ENCODE data around the gene PRTFDC1.
A peak's percentile ranks its signal among the peaks of the same experiment; 100 is the strongest.
"Not testable (repeated sequence)": the region's sequence is repeated elsewhere in the genome, so short reads cannot be mapped to it uniquely, and the experiment has no call there.

Gene PRTFDC1

DNA sequence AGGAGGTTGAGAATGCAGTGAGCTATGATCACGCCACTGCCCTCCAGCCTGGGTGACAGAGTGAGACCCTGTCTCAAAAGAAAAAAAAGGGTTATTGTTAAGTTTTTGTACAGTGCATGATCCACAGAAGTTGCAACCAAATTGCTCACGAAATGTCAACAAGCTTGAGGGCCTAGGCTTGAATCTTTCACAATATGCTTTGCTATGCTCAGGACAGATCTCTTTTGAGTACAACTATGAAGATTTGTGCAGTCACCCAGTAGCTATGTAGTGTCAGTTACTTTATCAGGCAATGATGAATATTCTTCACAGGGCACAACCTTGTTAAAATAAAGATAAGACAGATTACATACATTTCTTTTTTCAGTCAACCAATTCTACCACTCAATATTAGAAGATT lies 109.2 kb downstream of the PRTFDC1 start:
- no peak for DNase-seq (ENCODE audit: low read depth)

DNA sequence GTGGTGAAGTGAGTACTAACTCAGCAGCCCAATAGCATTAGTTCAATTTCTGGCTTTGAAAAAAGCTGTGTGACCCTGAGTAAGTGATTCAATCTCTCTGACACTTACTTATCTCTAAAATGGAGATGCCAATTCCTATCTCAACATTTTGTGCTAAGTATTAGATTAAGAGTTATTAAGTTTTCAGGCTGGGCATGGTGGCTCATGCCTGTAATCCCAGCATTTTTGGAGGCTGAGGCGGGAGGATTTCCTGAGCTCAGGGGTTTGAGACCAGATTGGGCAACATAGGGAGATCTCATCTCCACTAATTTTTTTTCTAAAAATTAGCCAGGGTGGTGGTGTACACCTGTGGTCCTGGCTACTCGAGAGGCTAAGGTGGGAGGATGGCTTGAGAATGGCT lies 109.5 kb downstream of the PRTFDC1 start:
- no peak for DNase-seq (ENCODE audit: low read depth)

DNA sequence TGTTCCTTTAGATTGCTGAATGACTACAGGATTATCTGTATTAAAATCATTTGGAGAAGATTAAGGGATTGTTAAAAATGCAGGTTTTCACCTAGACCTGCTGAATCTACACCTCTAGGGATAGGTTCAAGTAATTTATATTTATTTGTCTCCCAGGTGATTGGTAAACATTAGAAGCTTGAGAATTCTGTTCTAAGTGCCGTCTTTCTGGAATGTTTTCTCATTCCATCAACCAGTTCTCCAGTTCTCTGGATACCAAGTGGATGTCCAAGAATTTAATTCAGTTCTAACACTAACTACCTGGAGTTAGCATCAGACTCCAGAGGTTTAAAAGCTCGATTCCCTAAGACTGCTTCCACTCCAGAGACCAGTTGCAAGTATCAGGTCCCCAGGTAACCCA lies 110.9 kb downstream of the PRTFDC1 start:
- no peak for DNase-seq (ENCODE audit: low read depth)

DNA sequence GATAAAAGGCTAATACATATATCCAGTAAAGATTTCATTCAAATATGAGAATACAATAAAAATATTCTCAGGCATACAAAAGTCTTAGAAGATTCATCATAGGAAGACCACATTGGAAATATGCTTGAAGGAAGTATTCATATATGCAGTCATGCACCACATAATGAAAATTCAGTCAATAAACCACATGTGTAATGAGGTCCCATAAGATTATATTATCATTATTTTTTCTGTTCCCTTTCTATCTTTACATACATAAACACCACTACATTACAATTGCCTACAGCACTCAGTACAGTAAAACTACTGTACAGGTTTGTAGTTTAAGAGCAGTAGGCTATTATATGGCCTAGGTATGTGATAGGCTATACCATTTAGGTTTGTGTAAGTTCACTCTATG lies 111.6 kb downstream of the PRTFDC1 start:
- no peak for DNase-seq (ENCODE audit: low read depth)

DNA sequence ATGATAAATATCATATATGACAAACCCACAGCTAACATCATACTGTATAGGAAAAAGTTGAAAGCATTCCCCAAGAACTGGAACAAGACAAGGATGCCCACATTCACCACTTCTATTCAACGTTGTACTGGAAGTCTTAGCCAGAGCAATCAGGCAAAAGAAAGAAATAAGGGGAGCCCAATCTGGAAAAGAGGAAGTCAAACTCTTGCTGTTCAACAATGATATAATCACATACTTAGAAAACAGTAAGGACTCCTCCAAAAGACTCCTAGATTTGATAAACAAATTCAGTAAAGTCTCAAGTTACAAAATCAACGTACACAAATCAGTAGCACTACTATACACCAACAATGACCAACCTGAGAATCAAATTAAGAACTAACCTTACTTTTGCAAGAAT lies 114.6 kb downstream of the PRTFDC1 start:
- not testable (repeated sequence) for DNase-seq (ENCODE audit: low read depth)

DNA sequence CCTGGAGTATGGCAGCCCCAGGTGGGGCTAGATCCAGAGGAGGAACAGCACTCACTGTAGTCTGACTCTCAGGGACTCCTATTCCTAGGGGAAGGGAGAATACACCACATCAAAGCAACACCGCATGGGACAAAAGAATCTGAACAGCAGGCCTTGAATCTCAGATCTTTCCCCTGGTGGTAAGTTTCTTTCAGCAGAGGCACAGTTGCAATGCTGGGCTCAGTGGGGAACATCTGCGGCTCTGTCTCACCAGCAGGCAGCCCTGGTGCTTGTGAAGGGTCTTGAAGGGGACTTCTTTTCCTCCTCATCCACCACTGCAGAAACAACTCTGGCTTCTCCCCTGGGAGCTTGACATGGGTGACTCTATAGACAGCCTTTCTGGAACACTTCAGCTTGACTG lies 117.5 kb downstream of the PRTFDC1 start:
- DNase-seq (ENCODE audit: low read depth) = no peak

DNA sequence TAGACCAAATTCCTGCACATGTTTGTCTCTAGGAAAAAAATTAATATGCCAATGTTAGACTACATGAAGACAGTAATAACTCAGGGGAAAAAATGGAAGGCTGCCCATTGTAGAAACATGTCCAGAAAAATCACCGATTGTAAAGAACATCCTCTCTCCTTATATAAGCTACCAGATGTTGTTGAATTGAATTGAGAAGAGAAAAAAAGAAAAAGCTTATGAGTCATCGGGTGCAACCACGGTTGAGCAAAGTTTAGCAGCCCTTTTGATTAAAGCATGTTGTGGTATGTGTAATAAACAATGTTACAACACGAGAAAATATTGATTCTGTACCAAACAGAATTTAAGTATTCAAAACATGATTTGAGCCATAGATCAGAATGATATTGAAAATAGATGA lies 126.4 kb downstream of the PRTFDC1 start:
- no peak for DNase-seq (ENCODE audit: low read depth)

DNA sequence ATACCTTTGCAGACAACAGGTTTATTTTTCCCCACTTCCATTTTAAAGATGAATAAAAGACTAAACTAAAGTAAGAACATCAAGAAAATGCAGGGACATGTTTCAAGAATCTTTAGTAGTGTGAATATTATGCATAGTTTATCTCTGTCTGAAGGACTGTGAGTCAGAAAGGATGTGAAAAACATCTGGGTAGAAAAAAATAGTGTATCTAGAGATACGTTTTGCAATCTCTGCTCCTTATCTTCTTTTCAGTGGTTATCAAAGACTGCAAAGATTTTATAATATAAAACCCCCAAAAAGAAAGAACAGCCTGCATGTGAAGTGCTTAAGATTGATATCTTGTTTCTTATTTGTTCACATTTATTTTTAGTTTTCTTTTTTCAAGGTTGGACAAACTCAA lies 126.9 kb downstream of the PRTFDC1 start:
- DNase-seq (ENCODE audit: low read depth) = no peak

DNA sequence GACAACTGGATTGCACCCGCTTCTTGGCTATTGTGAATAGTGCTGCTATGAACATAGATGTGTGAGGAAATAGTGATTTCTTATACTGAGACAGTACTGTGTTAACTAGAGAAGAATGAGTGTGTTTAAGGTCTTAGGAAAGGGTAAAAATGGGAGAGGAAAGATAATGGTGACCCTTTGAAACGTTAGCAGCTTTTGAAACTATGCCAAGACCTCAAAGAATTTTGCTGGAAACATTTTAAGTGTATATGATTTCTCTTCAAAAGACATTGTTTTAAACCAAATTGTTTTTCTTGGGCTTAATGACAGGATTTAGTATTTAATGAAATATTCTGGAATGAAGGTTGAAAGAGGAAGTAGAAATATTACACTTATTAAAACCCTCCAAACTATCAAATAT lies 127.9 kb downstream of the PRTFDC1 start:
- no peak for DNase-seq (ENCODE audit: low read depth)

DNA sequence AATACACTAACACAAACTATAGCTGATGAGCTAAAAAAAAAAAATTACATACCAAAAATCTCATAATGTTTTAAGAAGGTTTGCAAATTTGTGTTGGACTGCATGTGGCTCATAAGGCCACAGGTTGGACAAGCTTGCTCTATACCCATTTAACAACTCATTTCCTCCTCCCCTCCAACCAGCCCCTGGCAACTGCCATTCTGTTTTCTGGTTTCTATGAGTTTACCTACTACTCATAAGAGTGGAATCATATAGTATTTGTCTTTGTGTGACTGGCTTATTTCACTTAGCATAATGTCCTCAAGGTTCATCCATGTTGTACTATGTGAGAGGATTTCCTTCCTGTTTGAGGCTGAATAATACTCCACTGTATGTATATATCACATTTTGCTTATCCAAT lies 128.3 kb downstream of the PRTFDC1 start:
- DNase-seq (ENCODE audit: low read depth) = no peak

DNA sequence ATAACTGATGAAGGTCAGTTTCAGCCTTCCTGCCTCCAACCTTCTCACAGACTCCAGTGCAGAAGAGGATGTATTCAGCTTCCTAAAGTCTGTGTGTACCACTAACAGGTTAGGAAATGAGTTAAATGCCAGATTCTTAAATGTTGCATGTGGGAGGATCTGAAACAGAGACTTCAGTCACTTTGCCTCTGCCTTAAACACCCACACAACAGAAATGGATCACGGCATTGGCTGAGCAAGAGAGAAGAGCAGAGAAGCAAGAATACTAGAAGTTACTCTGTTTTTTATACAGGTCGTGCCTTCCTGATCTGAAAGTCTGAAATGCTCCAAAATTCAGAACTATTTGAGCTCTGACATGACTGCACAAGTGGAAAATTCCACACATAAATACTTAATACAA lies 129.8 kb downstream of the PRTFDC1 start:
- peak; percentile 6 for DNase-seq (ENCODE audit: low read depth)

DNA sequence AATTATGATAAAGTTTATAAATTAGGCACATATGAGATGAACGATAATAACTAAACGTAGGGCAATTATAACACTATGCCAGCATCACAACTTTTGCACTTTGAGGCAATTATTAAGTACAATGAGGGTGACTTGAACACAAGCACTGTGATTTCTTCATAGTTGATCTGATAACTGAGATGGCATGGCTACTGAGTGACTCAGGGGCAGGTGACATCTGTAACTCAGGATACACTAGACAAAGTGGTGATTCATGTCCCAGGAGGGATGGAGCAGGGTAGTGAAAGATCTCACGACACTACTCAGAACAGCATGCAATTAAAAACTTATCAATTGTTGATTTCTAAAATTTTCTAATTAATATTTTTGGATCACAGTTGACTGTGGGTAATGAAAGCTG lies 130.4 kb downstream of the PRTFDC1 start:
- no peak for DNase-seq (ENCODE audit: low read depth)

DNA sequence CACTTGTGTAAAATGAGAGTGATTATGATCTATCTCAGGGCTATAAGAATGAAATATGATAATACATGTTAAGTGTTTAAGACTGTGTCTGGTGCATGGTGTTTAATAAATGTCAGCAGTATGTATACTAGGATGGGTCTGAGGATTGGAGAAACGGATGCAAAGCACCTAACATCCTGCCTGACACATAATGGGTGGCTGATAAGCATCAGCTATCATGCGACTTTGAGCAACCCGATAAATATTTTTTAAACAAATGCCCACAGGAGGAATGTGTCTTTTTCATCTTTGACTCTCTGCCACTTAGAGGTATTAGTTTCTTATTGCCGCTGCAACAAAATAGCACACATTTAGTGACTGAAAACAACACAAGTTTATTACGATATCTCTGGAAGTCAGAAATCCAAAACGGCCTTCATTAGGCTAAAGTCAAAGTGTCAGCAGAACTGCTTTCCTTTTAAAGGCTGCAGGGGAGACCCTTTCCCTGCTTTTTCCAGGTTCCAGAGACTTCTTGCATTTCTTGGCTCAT lies 135.5 kb downstream of the PRTFDC1 start:
- DNase-seq (ENCODE audit: low read depth) = no peak

DNA sequence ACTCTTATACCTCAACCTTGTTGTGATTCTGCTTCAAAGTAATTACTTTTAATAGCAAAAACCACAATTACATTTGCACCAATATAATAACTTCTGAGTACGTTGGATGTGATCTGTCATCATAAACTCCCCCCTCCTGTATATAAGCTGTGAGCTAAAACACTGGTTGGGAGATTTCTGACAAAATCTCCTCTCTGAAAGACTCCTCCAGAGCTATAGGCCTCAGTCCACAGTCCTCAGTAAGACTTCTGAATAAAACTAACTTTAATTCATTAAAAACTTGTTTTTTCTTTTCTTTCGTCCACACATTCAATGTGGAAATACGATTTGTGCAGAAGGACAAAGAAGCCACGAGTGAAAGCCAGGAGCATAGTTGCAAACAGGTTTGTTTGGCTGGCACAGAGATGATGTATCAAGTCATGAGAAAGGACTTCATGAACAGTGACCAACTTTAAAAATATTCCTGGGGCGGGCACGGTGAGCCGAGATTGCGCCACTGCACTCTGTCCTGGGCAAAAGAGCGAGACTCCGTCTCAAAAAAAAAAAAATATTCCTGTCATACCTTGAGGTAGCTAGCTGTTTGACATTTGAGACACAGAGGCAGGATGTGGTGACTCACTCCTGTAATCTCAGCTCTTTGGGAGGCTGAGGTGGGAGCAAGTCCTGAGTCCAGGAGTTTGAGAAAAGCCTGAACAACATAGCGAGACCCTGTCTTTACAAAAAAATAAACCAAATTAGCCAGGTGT lies 137.7 kb downstream of the PRTFDC1 start:
- peak; percentile 2 for DNase-seq (ENCODE audit: low read depth)

DNA sequence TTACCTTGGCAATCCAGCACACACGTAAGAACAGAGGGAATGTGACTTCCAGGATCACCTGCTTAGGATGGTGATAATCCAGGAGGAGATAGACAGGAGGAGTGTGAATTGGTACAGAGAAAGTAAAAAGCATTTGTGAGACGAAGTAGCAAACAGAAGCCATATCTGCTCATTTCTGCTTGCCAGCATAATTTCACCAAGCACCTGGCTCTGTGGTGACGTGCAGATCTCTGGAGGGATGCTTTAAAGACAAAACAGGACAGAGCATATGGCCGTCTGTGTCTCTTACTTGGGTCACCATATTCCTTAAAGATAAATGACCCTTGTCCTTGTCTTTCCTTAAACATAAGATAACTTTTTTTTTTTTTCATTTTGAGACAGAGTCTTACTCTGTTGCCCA lies 138.6 kb downstream of the PRTFDC1 start:
- no peak for DNase-seq (ENCODE audit: low read depth)

DNA sequence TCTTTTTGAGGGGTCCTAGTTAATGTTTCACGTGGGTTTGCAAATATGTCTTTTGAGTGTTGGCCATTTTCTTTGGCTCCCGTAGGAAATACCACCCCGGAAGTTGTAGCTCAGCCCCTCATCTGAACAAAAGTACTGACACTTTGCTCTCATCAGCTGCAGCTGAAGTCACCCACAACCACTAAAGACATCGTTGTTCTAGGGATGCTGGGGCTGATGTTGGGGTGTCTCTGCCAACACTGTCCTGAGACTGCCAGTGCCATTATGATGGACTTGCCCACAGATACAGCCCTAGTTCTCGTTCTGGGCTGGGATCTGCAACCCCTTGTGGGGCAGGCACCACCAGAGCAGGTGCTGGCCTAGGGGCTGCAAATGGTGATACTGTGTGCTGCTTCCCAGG lies 146.1 kb downstream of the PRTFDC1 start:
- no peak for DNase-seq (ENCODE audit: low read depth)

DNA sequence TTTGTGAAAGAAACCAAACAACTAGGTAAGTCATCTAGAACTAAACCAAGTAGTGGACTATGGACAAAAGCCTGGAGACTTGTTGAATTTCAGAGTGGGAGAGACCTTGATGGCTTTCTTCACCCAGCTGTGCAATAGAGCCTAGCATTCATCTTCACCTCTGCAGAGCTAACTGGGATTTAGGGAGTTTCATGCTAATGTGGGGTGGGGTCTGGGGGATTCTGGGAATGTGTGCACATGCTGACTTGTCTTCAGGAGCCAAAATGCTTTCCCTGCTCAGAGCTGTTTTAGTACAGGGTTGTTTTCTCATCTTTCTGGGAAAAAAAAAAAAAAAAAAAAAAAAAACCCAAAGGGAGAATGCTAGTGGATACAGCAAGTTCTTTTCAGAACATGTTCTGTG lies 147.4 kb downstream of the PRTFDC1 start:
- no peak for DNase-seq (ENCODE audit: low read depth)

DNA sequence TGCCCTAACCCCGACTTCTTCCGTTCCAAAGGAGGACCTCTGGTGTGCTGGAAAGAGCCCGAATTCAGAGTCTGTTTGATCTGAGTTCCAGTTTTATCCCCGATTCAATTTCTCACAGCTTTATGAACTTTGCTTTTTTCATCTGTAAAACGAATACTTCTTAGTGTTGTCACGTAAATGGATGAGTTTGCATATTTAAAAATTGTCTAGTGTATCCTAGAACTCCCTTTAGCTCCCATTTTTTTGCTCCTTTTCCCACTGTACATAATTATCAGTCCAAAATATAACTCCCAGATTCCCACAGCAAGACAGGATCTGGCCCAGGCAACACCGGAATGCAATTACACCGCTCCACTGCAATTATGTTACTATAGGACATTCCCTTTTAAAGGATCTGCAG lies 148.0 kb downstream of the PRTFDC1 start:
- DNase-seq (ENCODE audit: low read depth) = no peak

DNA sequence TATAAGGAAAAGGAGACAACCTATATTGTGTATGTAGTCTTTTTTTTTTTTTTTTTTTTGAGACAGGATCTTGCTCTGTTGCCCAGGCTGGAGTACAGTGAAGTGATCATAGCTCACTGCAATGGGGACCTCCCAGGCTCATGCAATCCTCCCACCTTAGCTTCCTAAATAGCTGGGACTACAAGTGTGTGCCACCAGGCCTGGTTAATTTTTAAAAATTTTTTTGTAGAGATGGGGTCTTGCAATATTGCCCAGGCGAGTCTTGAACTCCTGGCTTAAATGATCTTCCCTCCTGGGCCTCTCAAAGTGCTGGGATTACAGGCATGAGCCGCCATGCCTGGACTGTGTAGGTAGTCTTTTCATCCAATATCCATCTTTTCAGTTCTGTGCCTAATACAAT lies 150.0 kb downstream of the PRTFDC1 start:
- DNase-seq (ENCODE audit: low read depth) = no peak

DNA sequence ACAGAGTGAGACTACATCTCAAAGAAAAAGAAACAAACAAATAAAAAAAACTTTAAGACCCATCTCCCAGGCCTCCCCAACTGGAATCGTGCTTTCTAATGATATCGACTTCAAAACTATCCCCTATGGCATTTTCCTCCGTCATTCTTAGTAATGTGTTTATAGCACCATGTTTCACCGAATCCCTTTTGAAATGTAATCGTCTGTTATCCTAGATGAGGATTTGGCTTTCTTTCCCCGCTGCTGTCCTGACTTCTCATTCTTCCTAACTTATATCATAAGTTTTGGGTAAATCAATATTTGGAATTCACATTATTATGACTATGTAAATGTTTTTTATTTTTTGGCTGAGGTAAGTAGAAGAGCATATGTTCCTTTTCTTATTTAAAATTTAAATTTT lies 151.5 kb downstream of the PRTFDC1 start:
- DNase-seq (ENCODE audit: low read depth) = no peak
